Stomach (tissue), 9 donors: ENCODE data around the gene C21orf58. TPM values are rescaled to one million over a fixed set of nuclear protein-coding genes. Genes with fewer than 3 reads are reported as not detected.

ENCODE experiments used
- DNase-seq, 2 donors: peaks; one replicate each; pipeline versions ENCODE4 v3.0.0 to v3.0.0-alpha.2; 2013 to 2019
- H3K27ac ChIP-seq, 5 donors: fragments of 200-600 bp in 4 of 5; sonication (generic) in 4 of 5; one replicate each; pipeline ENCODE4 v1.5.1; 2013 to 2019; ENCODE audit warnings: mild to moderate bottlenecking in 1 of 5, moderate library complexity in 1 of 5
- H3K27me3 ChIP-seq, 3 donors: fragments of 200-600 bp; sonication (generic); one replicate each; pipeline ENCODE4 v1.5.1; 2017 to 2019; ENCODE audit warnings: mixed run types in 1 of 3
- H3K36me3 ChIP-seq, 4 donors: fragments of 200-600 bp; sonication (generic); 1 replicate in 3 of 4; 2 replicates in 1 of 4; pipeline ENCODE4 v1.5.1; 2016 to 2019
- H3K4me1 ChIP-seq, 4 donors: fragments of 200-600 bp; sonication (generic); one replicate each; pipeline ENCODE4 v1.5.1; 2016 to 2019
- H3K4me3 ChIP-seq, 4 donors: fragments of 200-600 bp; sonication (generic) in 3 of 4; one replicate each; pipeline ENCODE4 v1.5.1; 2016 to 2019; ENCODE audit warnings: mild to moderate bottlenecking in 1 of 4
- H3K9me3 ChIP-seq, 4 donors: fragments of 200-600 bp; sonication (generic); one replicate each; pipeline ENCODE4 v1.5.1; 2016 to 2019
- CTCF ChIP-seq, 7 experiments: fragments of 450-650 bp in 4 of 7; fragments of 200-600 bp in 3 of 7; sonication (generic) in 3 of 7; IDR thresholded peaks; one replicate each; pipeline ENCODE4 v1.5.1; 2016 to 2019; ENCODE audit warnings: antibody characterized with exemption in 7 of 7, control low read depth in 2 of 7, mild to moderate bottlenecking in 1 of 7
- EP300 ChIP-seq: sonication (generic); formaldehyde crosslinking; IDR thresholded peaks from one replicate; pipeline ENCODE4 v1.6.1; 2017; ENCODE audit warnings: antibody characterized with exemption
- POLR2A ChIP-seq, 4 donors: fragments of 450-650 bp; IDR thresholded peaks; one replicate each; pipeline ENCODE4 v1.6.1; 2016; ENCODE audit warnings: antibody characterized with exemption in 4 of 4, control low read depth in 2 of 4, mild to moderate bottlenecking in 1 of 4, moderate library complexity in 1 of 4
- POLR2AphosphoS5 ChIP-seq, 3 donors: sonication (generic); formaldehyde crosslinking; IDR thresholded peaks; one replicate each; pipeline ENCODE4 v1.6.1; 2016; ENCODE audit warnings: antibody characterized with exemption in 3 of 3
- WGBS, 5 donors: extraction: QIAGEN DNeasy Blood & Tissue Kit in 3 of 5; methylation state at CpG; one replicate each; pipeline versions ENCODE4 v1.1.5 to v1.1.7; 2013 to 2018; 5-methylcytosine and 5-hydroxymethylcytosine counted together
- intact Hi-C: fragments of 100-400 bp; cut with DNase I; formaldehyde crosslinking; loops from one replicate; pipeline ENCODE4 v1.15.1; 2023; ENCODE audit warnings: low total_unique reads
- polyA plus RNA-seq, 3 donors: library from polyadenylated mRNA; stranded (reverse); fragments of 200-250 nt; gene quantifications; one replicate each; pipeline ENCODE4 v1.2.3, GENCODE V29; 2013
- total RNA-seq, 5 donors: library from RNA; depleted of rRNA; stranded (reverse); fragments of >200 nt; gene quantifications; one replicate each; pipeline versions ENCODE4 v1.1.0 to v1.2.3, GENCODE V29; 2014 to 2016
- donor health status: healthy with polysubstance abuse.
- donor health status: Bipolar disorder and iron deficiency.
- donor health status: healthy.

Gene C21orf58
- total and polyA plus RNA-seq, 8 donors = 0.89 to 15.1 (median 4.1) TPM

- Histone ChIP-seq H3K4me1 (peaks cover 21 to 58% (median 40%) of the 10 kb centered on the region in 4 donors), H3K4me3 (peak overlapping the region; percentile 97 to 99 (median 98)), H3K27ac (peak overlapping the region in 4 of 5 donors; percentile 99 to 100 (median 99)), H3K27me3 (no peaks in the 10 kb centered on the region), H3K9me3 (no peaks in the 10 kb centered on the region), H3K36me3 (peaks cover 8 to 12% (median 10%) of the 10 kb centered on the region in 4 donors)
- no peak for DNase-seq
- no peak for TF ChIP-seq EP300
- TF ChIP-seq POLR2A (IDR thresholded peaks at IDR 0.05) = no peak
- no peak for TF ChIP-seq CTCF (IDR thresholded peaks at IDR 0.05)
- TF ChIP-seq POLR2AphosphoS5 (IDR thresholded peaks at IDR 0.05) = no peak
- intact Hi-C loops = no loop called here
- WGBS, 5 donors = 0 to 1% (median 0%) methylated on average over 22 to 34 of the region's 34 CpGs
These were observed 402 bp downstream of the C21orf58 start for GRCh38 chr21:46323227-46323709.

- peak overlapping the region in 3 of 5 donors; percentile 99 to 100 (median 99) for H3K27ac ChIP-seq
- peaks cover 21 to 64% (median 40%) of the 10 kb centered on the region in 4 donors for H3K4me1 ChIP-seq
- H3K9me3 ChIP-seq = no peaks in the 10 kb centered on the region
- intact Hi-C loops = no loop called here
- peak overlapping the region; percentile 97 to 99 (median 98) for H3K4me3 ChIP-seq
- H3K27me3 ChIP-seq = no peaks in the 10 kb centered on the region
- no peak for TF ChIP-seq POLR2AphosphoS5 (IDR thresholded peaks at IDR 0.05)
- no peak for TF ChIP-seq CTCF (IDR thresholded peaks at IDR 0.05)
- TF ChIP-seq POLR2A (IDR thresholded peaks at IDR 0.05) = no peak
- no peak for TF ChIP-seq EP300
- DNase-seq = peak in 1 of 2 donors; percentile 45
- 3 to 4% (median 4%) methylated on average over 47 to 50 of the region's 50 CpGs for WGBS, 5 donors
- H3K36me3 ChIP-seq = peaks cover 2 to 6% (median 5%) of the 10 kb centered on the region in 4 donors
These were observed 1.1 kb downstream of the C21orf58 start for GRCh38 chr21:46322351-46323226.

- 64 to 74% (median 70%) methylated on average over 4 of the region's 4 CpGs for WGBS, 5 donors
- Histone ChIP-seq H3K4me1 (peaks cover 16 to 52% (median 29%) of the 10 kb centered on the region in 4 donors), H3K36me3 (no peaks in the 10 kb centered on the region), H3K9me3 (no peaks in the 10 kb centered on the region), H3K27me3 (no peaks in the 10 kb centered on the region), H3K27ac (no peak overlapping the region), H3K4me3 (no peak overlapping the region)
- DNase-seq = no peak
- intact Hi-C loops = no loop called here
- TF ChIP-seq POLR2A (IDR thresholded peaks at IDR 0.05) (no peak), POLR2AphosphoS5 (IDR thresholded peaks at IDR 0.05) (no peak), CTCF (IDR thresholded peaks at IDR 0.05) (no peak), EP300 (no peak)
These were observed 3.3 kb downstream of the C21orf58 start for GRCh38 chr21:46320331-46320801.

- no peak for DNase-seq
- H3K9me3 ChIP-seq = no peaks in the 10 kb centered on the region
- peaks cover 0 to 6% (median 1%) of the 10 kb centered on the region in 4 donors for H3K36me3 ChIP-seq
- WGBS, 5 donors = 89 to 98% (median 94%) methylated on average over 6 to 7 of the region's 7 CpGs
- H3K4me1 ChIP-seq = peaks cover 15 to 48% (median 22%) of the 10 kb centered on the region in 4 donors
- H3K27me3 ChIP-seq = no peaks in the 10 kb centered on the region
- no peak overlapping the region for H3K27ac ChIP-seq
- TF ChIP-seq CTCF (IDR thresholded peaks at IDR 0.05) = no peak
- TF ChIP-seq POLR2A (IDR thresholded peaks at IDR 0.05) = no peak
- no peak for TF ChIP-seq POLR2AphosphoS5 (IDR thresholded peaks at IDR 0.05)
- TF ChIP-seq EP300 = no peak
- intact Hi-C loops = no loop called here
- H3K4me3 ChIP-seq = no peak overlapping the region
These were observed 4.5 kb downstream of the C21orf58 start for GRCh38 chr21:46319186-46319585.
